ENCODE measurements around the gene ATXN7. TPM values are rescaled to one million over a fixed set of nuclear protein-coding genes. Genes with fewer than 3 reads are reported as not detected.

Gene ATXN7
- total RNA-seq, 1 experiment from 2014 or later, result 27.5 TPM

- intact Hi-C loops (cut with micrococcal nuclease), result no loop called here
- no peak overlapping the region for H3K27ac ChIP-seq (ENCODE audit: low read depth, low read length)
- RAD21 ChIA-PET (ENCODE audit: low non-redundant PET in 1 of 2, low total read pairs in 2 of 2, uncharacterized antibody in 2 of 2, unreplicated experiment in 2 of 2), result no interaction called here
- TF ChIP-seq EZH2 (IDR thresholded peaks at IDR 0.05), result no peak
- TF ChIP-seq ZFX (IDR thresholded peaks at IDR 0.05), result no peak
- TF ChIP-seq SRF (IDR thresholded peaks at IDR 0.05; ENCODE audit: low read depth), result no peak
- no peak for TF ChIP-seq ZNF274 (IDR thresholded peaks at IDR 0.05; ENCODE audit: low read depth, low read length)
- no peak for TF ChIP-seq SIN3A (IDR thresholded peaks at IDR 0.05; ENCODE audit: low read depth)
- no peak for TF ChIP-seq CEBPB (IDR thresholded peaks at IDR 0.05; ENCODE audit: low read depth)
- no peak for TF ChIP-seq YY1 (IDR thresholded peaks at IDR 0.05; ENCODE audit: extremely low read depth, insufficient replicate concordance, low read depth, low read length)
- TF ChIP-seq RAD21 (IDR thresholded peaks at IDR 0.05; ENCODE audit: low read depth), result no peak
- TF ChIP-seq EGR1 (IDR thresholded peaks at IDR 0.05; ENCODE audit: low read depth), result no peak
- no peak for TF ChIP-seq POLR2AphosphoS5 (IDR thresholded peaks at IDR 0.05; ENCODE audit: low read depth, low read length)
- TF ChIP-seq CTCF (IDR thresholded peaks at IDR 0.05 in 2 of 3, conservative IDR thresholded peaks at IDR 0.05 in 1 of 3; ENCODE audit: borderline replicate concordance in 1 of 3, insufficient read depth in 1 of 3, low read depth in 2 of 3, low read length in 2 of 3), result no peak
- no peak for TF ChIP-seq EZH2phosphoT487 (IDR thresholded peaks at IDR 0.05; ENCODE audit: borderline replicate concordance)
- no peak for TF ChIP-seq ZBTB33 (IDR thresholded peaks at IDR 0.05; ENCODE audit: extremely low read depth, insufficient replicate concordance, low read length)
- TF ChIP-seq ELF1 (IDR thresholded peaks at IDR 0.05; ENCODE audit: borderline replicate concordance, low read depth), result no peak
- no peak for TF ChIP-seq REST (IDR thresholded peaks at IDR 0.05; ENCODE audit: low read depth)
- no peak for TF ChIP-seq JUND (IDR thresholded peaks at IDR 0.05)
- no peak for TF ChIP-seq CBX3 (IDR thresholded peaks at IDR 0.05; ENCODE audit: low read depth)
- TF ChIP-seq TCF7L2 (IDR thresholded peaks at IDR 0.05; ENCODE audit: borderline replicate concordance, extremely low read depth, insufficient read depth, insufficient read length), result no peak
- TF ChIP-seq POLR2A (IDR thresholded peaks at IDR 0.05; ENCODE audit: borderline replicate concordance, extremely low read depth, insufficient read depth, insufficient read length), result no peak
- no peak for TF ChIP-seq MAX (IDR thresholded peaks at IDR 0.05)
- H3K27me3 ChIP-seq (ENCODE audit: insufficient read depth, low read length), result no peaks in the 10 kb centered on the region
- ATAC-seq (no peak), DNase-seq (ENCODE audit: low read depth, low spot score) (no peak)
- no peaks in the 10 kb centered on the region for H3K79me2 ChIP-seq (ENCODE audit: insufficient read depth, low read length)
- BruUV-seq (replicated peaks), result no TSS peak
- POLR2A ChIA-PET, result no interaction called here
- H4K20me1 ChIP-seq (ENCODE audit: insufficient read depth), result no peaks in the 10 kb centered on the region
- H3K4me3 ChIP-seq (replicated peaks in 1 of 2; ENCODE audit: low read depth in 1 of 2, low read length in 2 of 2), result no peak overlapping the region
- no peak overlapping the region for H3K4me2 ChIP-seq (ENCODE audit: low read length)
- CTCF ChIA-PET, result no interaction called here
- no peaks in the 10 kb centered on the region for H3K9me3 ChIP-seq (ENCODE audit: control insufficient read depth in 1 of 2, insufficient read depth in 1 of 2, low read depth in 1 of 2, low read length in 2 of 2)
- H3K9ac ChIP-seq (ENCODE audit: low read length), result no peak overlapping the region
- H3K4me1 ChIP-seq (ENCODE audit: control insufficient read depth in 1 of 2, insufficient read depth in 2 of 2, low read length in 2 of 2), result no peaks in the 10 kb centered on the region
- H2AFZ ChIP-seq (ENCODE audit: low read depth, low read length, poor library complexity, severe bottlenecking), result no peak overlapping the region
- H3K9me2 ChIP-seq (ENCODE audit: insufficient read depth), result no peaks in the 10 kb centered on the region
- H3K36me3 ChIP-seq (ENCODE audit: control insufficient read depth in 1 of 2, insufficient read depth in 2 of 2, low read length in 2 of 2), result peaks cover 0 to 10% of the 10 kb centered on the region in 2 experiments; a peak in 1 of 4 replicates
Observed at GRCh38 chr3:63900459-63900858, 36.8 kb downstream of the ATXN7 start.

Measured in HCT116 (cell line).